GM23338 (cell line): Measurements from ENCODE around the gene CDHR3. TPM values are rescaled to one million over a fixed set of nuclear protein-coding genes. Genes with fewer than 3 reads are reported as not detected.

ENCODE experiments used
- ATAC-seq: fragments of 200-7000 bp; cut with Tn5 transposase; 3 replicates; pipeline ENCODE4 v1.9.1; 2020
- DNase-seq: peaks from one replicate; pipeline ENCODE4 v3.0.0-alpha.2; 2015; ENCODE audit warnings: low spot score
- H2AFZ ChIP-seq: fragments of 200-600 bp; sonication (generic); 2 replicates; pipeline ENCODE4 v1.8.0; 2016; ENCODE audit warnings: antibody characterized with exemption, mild to moderate bottlenecking, moderate library complexity
- H3F3A ChIP-seq: fragments of 200-600 bp; sonication (generic); replicated peaks from 2 replicates; pipeline ENCODE4 v1.8.0; 2017; ENCODE audit warnings: antibody characterized with exemption, mixed run types, low read depth
- H3K27ac ChIP-seq: fragments of 200-600 bp; sonication (generic); 2 replicates; pipeline ENCODE4 v1.6.1; 2016; ENCODE audit warnings: low read depth
- H3K27me3 ChIP-seq: fragments of 200-600 bp; sonication (generic); 2 replicates; pipeline ENCODE4 v1.8.0; 2016; ENCODE audit warnings: mild to moderate bottlenecking, mixed run types, moderate library complexity; ENCODE audit not compliant: insufficient read depth
- H3K36me3 ChIP-seq: fragments of 200-600 bp; sonication (generic); 2 replicates; pipeline ENCODE4 v1.8.0; 2016; ENCODE audit warnings: mild to moderate bottlenecking; ENCODE audit not compliant: insufficient read depth
- H3K4me1 ChIP-seq: fragments of 200-600 bp; sonication (generic); 2 replicates; pipeline ENCODE4 v1.8.0; 2016; ENCODE audit warnings: mild to moderate bottlenecking, moderate library complexity; ENCODE audit not compliant: insufficient read depth
- H3K4me2 ChIP-seq: fragments of 200-600 bp; sonication (generic); 2 replicates; pipeline ENCODE4 v1.7.1; 2017; ENCODE audit warnings: mixed run types
- H3K4me3 ChIP-seq: fragments of 200-600 bp; sonication (generic); 2 replicates; pipeline ENCODE4 v1.6.1; 2016; ENCODE audit warnings: mixed run types
- H3K79me2 ChIP-seq: fragments of 200-600 bp; sonication (generic); replicated peaks from 2 replicates; pipeline ENCODE4 v1.8.0; 2017; ENCODE audit warnings: mild to moderate bottlenecking; ENCODE audit not compliant: insufficient read depth
- H3K9me2 ChIP-seq: fragments of 200-600 bp; sonication (generic); 2 replicates; pipeline ENCODE4 v1.8.0; 2017; ENCODE audit not compliant: insufficient read depth
- H4K20me1 ChIP-seq: fragments of 200-600 bp; sonication (generic); replicated peaks from 2 replicates; pipeline ENCODE4 v1.8.0; 2017; ENCODE audit warnings: mild to moderate bottlenecking; ENCODE audit not compliant: insufficient read depth
- H3K27ac Mint-ChIP-seq: 2 replicates; pipeline ENCODE4 v1.8.0; 2020; ENCODE audit warnings: inconsistent platforms, mild to moderate bottlenecking, moderate library complexity, mixed read lengths
- H3K27me3 Mint-ChIP-seq: 3 replicates; pipeline ENCODE4 v1.8.0; 2022; ENCODE audit warnings: low read depth, mild to moderate bottlenecking, moderate library complexity, mixed read lengths, inconsistent platforms; ENCODE audit not compliant: insufficient read depth, poor library complexity
- H3K36me3 Mint-ChIP-seq: 3 replicates; pipeline ENCODE4 v1.8.0; 2021; ENCODE audit warnings: low read depth, mild to moderate bottlenecking, inconsistent platforms, moderate library complexity, mixed read lengths
- H3K4me1 Mint-ChIP-seq: 3 replicates; pipeline ENCODE4 v1.8.0; 2020; ENCODE audit warnings: mild to moderate bottlenecking, inconsistent platforms, mixed read lengths
- H3K4me3 Mint-ChIP-seq: 3 replicates; pipeline ENCODE4 v1.8.0; 2021; ENCODE audit warnings: moderate library complexity, mild to moderate bottlenecking, inconsistent platforms, mixed read lengths
- H3K9me3 Mint-ChIP-seq: 3 replicates; pipeline ENCODE4 v1.8.0; 2020; ENCODE audit warnings: moderate library complexity, mild to moderate bottlenecking, inconsistent platforms, mixed read lengths
- CREB1 ChIP-seq: fragments of 250-450 bp; sonication (Bioruptor Pico); IDR thresholded peaks from 2 replicates; pipeline ENCODE4 v1.5.0; 2020; ENCODE audit warnings: low read depth, mild to moderate bottlenecking, moderate library complexity
- ETS1 ChIP-seq: IDR thresholded peaks from 2 replicates; pipeline ENCODE4 v1.6.1; 2016; ENCODE audit warnings: antibody characterized with exemption
- EZH2 ChIP-seq: fragments of 200-600 bp; sonication (generic); IDR thresholded peaks from one replicate; pipeline ENCODE4 v1.8.0; 2017; ENCODE audit warnings: antibody characterized with exemption, mild to moderate bottlenecking, low read depth; ENCODE audit not compliant: unreplicated experiment
- EZH2phosphoT487 ChIP-seq: fragments of 200-600 bp; sonication (generic); IDR thresholded peaks from one replicate; pipeline ENCODE4 v1.8.1; 2018; ENCODE audit warnings: antibody characterized with exemption; ENCODE audit not compliant: unreplicated experiment
- JUNB ChIP-seq: IDR thresholded peaks from one replicate; pipeline ENCODE4 v1.6.1; 2016; ENCODE audit warnings: antibody characterized with exemption; ENCODE audit not compliant: unreplicated experiment
- NANOG ChIP-seq: IDR thresholded peaks from 2 replicates; pipeline ENCODE4 v1.6.1; 2016; ENCODE audit warnings: antibody characterized with exemption, borderline replicate concordance
- POLR2AphosphoS5 ChIP-seq: IDR thresholded peaks from 2 replicates; pipeline ENCODE4 v1.6.1; 2016; ENCODE audit warnings: antibody characterized with exemption, low read depth
- STAT1 ChIP-seq: IDR thresholded peaks from one replicate; pipeline ENCODE4 v1.6.1; 2016; ENCODE audit warnings: antibody characterized with exemption; ENCODE audit not compliant: unreplicated experiment
- ZNF114 ChIP-seq: fragments of 250-450 bp; sonication (Bioruptor Pico); IDR thresholded peaks from 2 replicates; pipeline ENCODE4 v1.5.0; 2020; ENCODE audit warnings: mild to moderate bottlenecking, moderate library complexity
- ZNF331 ChIP-seq: fragments of 250-450 bp; sonication (Bioruptor Pico); IDR thresholded peaks from 2 replicates; pipeline ENCODE4 v1.5.0; 2020; ENCODE audit warnings: low read depth, mild to moderate bottlenecking, moderate library complexity
- polyA plus RNA-seq: library from polyadenylated mRNA; unstranded; fragments of >200 nt; fragmentation: Nextera tagmentation; extraction: Ambion mirVana; gene quantifications from 2 replicates; pipeline ENCODE4 v1.2.1, GENCODE V29; 2016
- total RNA-seq: library from RNA; depleted of rRNA; stranded (reverse); fragments of >200 nt; shearing (Covaris generic); gene quantifications from 2 replicates; pipeline ENCODE4 v1.2.3, GENCODE V29; 2014
- TF ChIP-seq, protein P1 (sequence below), 2 experiments: fragments of 200-600 bp in 1 of 2; sonication (generic) in 1 of 2; conservative IDR thresholded peaks; 2 replicates each; pipeline versions ENCODE4 v1.5.1 to v1.6.1; 2016 to 2017; ENCODE audit warnings: antibody characterized with exemption in 2 of 2, low read depth in 2 of 2, mild to moderate bottlenecking in 2 of 2, moderate library complexity in 1 of 2
- TF ChIP-seq, protein P2 (sequence below): IDR thresholded peaks from one replicate; pipeline ENCODE4 v1.6.1; 2018; ENCODE audit warnings: antibody characterized with exemption; ENCODE audit not compliant: unreplicated experiment
- TF ChIP-seq, protein P3 (sequence below): fragments of 250-450 bp; sonication (Bioruptor Pico); IDR thresholded peaks from 2 replicates; pipeline ENCODE4 v1.5.0; 2020; ENCODE audit warnings: mild to moderate bottlenecking, moderate library complexity

Gene CDHR3
- total and polyA plus RNA-seq, 2 experiments from 2014 or later: 5.1 to 12.2 TPM

DNA sequence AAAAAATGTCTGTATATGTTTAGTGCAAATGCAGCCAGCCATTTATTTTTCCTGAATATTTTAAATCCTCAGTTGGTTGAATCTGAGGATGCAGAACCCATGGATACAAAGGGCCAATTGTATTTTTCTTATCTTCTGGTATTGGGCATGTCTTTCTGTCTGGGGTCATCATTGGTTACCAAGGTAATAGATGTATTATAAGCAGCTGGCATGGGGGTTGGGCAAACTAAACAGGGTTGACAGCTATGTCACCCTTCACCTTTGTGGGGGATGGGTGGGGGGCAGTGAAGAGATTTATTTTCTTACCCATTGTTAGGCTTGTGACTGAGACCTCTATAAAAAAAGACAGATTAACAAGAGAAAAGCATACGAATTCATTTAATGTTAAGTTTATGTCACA is 38.8 kb downstream of the CDHR3 start:
- H3K9me3 Mint-ChIP-seq: peaks cover 16% of the 10 kb centered on the region
- TF ChIP-seq, protein P1, sequence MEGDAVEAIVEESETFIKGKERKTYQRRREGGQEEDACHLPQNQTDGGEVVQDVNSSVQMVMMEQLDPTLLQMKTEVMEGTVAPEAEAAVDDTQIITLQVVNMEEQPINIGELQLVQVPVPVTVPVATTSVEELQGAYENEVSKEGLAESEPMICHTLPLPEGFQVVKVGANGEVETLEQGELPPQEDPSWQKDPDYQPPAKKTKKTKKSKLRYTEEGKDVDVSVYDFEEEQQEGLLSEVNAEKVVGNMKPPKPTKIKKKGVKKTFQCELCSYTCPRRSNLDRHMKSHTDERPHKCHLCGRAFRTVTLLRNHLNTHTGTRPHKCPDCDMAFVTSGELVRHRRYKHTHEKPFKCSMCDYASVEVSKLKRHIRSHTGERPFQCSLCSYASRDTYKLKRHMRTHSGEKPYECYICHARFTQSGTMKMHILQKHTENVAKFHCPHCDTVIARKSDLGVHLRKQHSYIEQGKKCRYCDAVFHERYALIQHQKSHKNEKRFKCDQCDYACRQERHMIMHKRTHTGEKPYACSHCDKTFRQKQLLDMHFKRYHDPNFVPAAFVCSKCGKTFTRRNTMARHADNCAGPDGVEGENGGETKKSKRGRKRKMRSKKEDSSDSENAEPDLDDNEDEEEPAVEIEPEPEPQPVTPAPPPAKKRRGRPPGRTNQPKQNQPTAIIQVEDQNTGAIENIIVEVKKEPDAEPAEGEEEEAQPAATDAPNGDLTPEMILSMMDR (conservative IDR thresholded peaks at IDR 0.05; ENCODE audit: low read depth in 2 of 2): no peak
- TF ChIP-seq, protein P2, sequence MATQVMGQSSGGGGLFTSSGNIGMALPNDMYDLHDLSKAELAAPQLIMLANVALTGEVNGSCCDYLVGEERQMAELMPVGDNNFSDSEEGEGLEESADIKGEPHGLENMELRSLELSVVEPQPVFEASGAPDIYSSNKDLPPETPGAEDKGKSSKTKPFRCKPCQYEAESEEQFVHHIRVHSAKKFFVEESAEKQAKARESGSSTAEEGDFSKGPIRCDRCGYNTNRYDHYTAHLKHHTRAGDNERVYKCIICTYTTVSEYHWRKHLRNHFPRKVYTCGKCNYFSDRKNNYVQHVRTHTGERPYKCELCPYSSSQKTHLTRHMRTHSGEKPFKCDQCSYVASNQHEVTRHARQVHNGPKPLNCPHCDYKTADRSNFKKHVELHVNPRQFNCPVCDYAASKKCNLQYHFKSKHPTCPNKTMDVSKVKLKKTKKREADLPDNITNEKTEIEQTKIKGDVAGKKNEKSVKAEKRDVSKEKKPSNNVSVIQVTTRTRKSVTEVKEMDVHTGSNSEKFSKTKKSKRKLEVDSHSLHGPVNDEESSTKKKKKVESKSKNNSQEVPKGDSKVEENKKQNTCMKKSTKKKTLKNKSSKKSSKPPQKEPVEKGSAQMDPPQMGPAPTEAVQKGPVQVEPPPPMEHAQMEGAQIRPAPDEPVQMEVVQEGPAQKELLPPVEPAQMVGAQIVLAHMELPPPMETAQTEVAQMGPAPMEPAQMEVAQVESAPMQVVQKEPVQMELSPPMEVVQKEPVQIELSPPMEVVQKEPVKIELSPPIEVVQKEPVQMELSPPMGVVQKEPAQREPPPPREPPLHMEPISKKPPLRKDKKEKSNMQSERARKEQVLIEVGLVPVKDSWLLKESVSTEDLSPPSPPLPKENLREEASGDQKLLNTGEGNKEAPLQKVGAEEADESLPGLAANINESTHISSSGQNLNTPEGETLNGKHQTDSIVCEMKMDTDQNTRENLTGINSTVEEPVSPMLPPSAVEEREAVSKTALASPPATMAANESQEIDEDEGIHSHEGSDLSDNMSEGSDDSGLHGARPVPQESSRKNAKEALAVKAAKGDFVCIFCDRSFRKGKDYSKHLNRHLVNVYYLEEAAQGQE: no peak
- TF ChIP-seq CREB1 (CRISPR knock-in tag): no peak
- TF ChIP-seq, protein P3, sequence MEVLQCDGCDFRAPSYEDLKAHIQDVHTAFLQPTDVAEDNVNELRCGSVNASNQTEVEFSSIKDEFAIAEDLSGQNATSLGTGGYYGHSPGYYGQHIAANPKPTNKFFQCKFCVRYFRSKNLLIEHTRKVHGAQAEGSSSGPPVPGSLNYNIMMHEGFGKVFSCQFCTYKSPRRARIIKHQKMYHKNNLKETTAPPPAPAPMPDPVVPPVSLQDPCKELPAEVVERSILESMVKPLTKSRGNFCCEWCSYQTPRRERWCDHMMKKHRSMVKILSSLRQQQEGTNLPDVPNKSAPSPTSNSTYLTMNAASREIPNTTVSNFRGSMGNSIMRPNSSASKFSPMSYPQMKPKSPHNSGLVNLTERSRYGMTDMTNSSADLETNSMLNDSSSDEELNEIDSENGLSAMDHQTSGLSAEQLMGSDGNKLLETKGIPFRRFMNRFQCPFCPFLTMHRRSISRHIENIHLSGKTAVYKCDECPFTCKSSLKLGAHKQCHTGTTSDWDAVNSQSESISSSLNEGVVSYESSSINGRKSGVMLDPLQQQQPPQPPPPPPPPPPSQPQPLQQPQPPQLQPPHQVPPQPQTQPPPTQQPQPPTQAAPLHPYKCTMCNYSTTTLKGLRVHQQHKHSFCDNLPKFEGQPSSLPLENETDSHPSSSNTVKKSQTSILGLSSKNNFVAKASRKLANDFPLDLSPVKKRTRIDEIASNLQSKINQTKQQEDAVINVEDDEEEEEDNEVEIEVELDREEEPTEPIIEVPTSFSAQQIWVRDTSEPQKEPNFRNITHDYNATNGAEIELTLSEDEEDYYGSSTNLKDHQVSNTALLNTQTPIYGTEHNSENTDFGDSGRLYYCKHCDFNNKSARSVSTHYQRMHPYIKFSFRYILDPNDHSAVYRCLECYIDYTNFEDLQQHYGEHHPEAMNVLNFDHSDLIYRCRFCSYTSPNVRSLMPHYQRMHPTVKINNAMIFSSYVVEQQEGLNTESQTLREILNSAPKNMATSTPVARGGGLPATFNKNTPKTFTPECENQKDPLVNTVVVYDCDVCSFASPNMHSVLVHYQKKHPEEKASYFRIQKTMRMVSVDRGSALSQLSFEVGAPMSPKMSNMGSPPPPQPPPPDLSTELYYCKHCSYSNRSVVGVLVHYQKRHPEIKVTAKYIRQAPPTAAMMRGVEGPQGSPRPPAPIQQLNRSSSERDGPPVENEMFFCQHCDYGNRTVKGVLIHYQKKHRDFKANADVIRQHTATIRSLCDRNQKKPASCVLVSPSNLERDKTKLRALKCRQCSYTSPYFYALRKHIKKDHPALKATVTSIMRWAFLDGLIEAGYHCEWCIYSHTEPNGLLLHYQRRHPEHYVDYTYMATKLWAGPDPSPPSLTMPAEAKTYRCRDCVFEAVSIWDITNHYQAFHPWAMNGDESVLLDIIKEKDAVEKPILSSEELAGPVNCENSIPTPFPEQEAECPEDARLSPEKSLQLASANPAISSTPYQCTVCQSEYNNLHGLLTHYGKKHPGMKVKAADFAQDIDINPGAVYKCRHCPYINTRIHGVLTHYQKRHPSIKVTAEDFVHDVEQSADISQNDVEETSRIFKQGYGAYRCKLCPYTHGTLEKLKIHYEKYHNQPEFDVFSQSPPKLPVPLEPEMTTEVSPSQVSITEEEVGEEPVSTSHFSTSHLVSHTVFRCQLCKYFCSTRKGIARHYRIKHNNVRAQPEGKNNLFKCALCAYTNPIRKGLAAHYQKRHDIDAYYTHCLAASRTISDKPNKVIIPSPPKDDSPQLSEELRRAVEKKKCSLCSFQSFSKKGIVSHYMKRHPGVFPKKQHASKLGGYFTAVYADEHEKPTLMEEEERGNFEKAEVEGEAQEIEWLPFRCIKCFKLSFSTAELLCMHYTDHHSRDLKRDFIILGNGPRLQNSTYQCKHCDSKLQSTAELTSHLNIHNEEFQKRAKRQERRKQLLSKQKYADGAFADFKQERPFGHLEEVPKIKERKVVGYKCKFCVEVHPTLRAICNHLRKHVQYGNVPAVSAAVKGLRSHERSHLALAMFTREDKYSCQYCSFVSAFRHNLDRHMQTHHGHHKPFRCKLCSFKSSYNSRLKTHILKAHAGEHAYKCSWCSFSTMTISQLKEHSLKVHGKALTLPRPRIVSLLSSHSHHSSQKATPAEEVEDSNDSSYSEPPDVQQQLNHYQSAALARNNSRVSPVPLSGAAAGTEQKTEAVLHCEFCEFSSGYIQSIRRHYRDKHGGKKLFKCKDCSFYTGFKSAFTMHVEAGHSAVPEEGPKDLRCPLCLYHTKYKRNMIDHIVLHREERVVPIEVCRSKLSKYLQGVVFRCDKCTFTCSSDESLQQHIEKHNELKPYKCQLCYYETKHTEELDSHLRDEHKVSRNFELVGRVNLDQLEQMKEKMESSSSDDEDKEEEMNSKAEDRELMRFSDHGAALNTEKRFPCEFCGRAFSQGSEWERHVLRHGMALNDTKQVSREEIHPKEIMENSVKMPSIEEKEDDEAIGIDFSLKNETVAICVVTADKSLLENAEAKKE: no peak
- TF ChIP-seq ZNF331 (CRISPR knock-in tag): no peak
- TF ChIP-seq NANOG: no peak
- no peak for TF ChIP-seq POLR2AphosphoS5
- TF ChIP-seq JUNB: no peak
- TF ChIP-seq STAT1: no peak
- TF ChIP-seq EZH2phosphoT487: no peak
- TF ChIP-seq EZH2: no peak
- no peak for TF ChIP-seq ETS1
- no peak for TF ChIP-seq ZNF114 (CRISPR knock-in tag)
- H3K79me2 ChIP-seq: no peaks in the 10 kb centered on the region
- H3K36me3 Mint-ChIP-seq: peaks cover 19% of the 10 kb centered on the region
- no peaks in the 10 kb centered on the region; the same call in 1 of the 2 replicates for H3K36me3 ChIP-seq
- ATAC-seq: no peak
- peaks cover 2% of the 10 kb centered on the region for H3K27me3 Mint-ChIP-seq
- no peak overlapping the region for H3K27ac Mint-ChIP-seq
- DNase-seq: no peak
- no peak overlapping the region for H2AFZ ChIP-seq
- H3K4me2 ChIP-seq: no peak overlapping the region
- H3K4me1 ChIP-seq: peaks cover 8% of the 10 kb centered on the region
- no peaks in the 10 kb centered on the region for H3K27me3 ChIP-seq
- no peak overlapping the region for H3K27ac ChIP-seq
- H3K4me3 ChIP-seq: no peak overlapping the region
- H3F3A ChIP-seq: no peaks in the 10 kb centered on the region
- H3K4me1 Mint-ChIP-seq: peaks cover 15% of the 10 kb centered on the region
- H3K4me3 Mint-ChIP-seq: no peak overlapping the region
- no peaks in the 10 kb centered on the region for H4K20me1 ChIP-seq
- H3K9me2 ChIP-seq: 0 out of 2 replicates have a peak, but pooled peaks cover 5% of the 10 kb centered on the region
